GM10847 (cell line): Measurements from ENCODE around the gene THRB.

Experiments
- POLR2A ChIP-seq: IDR thresholded peaks from 2 replicates; pipeline ENCODE4 v1.6.1; 2011; ENCODE audit not compliant: insufficient read length; ENCODE audit errors: extremely low read depth

The THRB gene

GRCh38 chr3:24224666-24225384, 269.8 kb downstream of the THRB start:
- TF ChIP-seq POLR2A = no peak

GRCh38 chr3:24222165-24222805, 272.4 kb downstream of the THRB start:
- TF ChIP-seq POLR2A = no peak

GRCh38 chr3:24220859-24221657, 273.6 kb downstream of the THRB start:
- TF ChIP-seq POLR2A = no peak

GRCh38 chr3:24215502-24215901, 279.1 kb downstream of the THRB start:
- TF ChIP-seq POLR2A = no peak

- TF ChIP-seq POLR2A = no peak
These were observed 283.3 kb downstream of the THRB start for GRCh38 chr3:24211381-24211780.

- TF ChIP-seq POLR2A = no peak
These were observed 292.6 kb downstream of the THRB start for GRCh38 chr3:24202071-24202470.

GRCh38 chr3:24201301-24201700, 293.3 kb downstream of the THRB start:
- no peak for TF ChIP-seq POLR2A

- TF ChIP-seq POLR2A = no peak
These were observed 294.8 kb downstream of the THRB start for GRCh38 chr3:24199775-24200247.

GRCh38 chr3:24199300-24199699, 295.4 kb downstream of the THRB start:
- no peak for TF ChIP-seq POLR2A

GRCh38 chr3:24198728-24199127, 295.9 kb downstream of the THRB start:
- TF ChIP-seq POLR2A = no peak

GRCh38 chr3:24197809-24198208, 296.8 kb downstream of the THRB start:
- TF ChIP-seq POLR2A = no peak

GRCh38 chr3:24196526-24196925, 298.1 kb downstream of the THRB start:
- no peak for TF ChIP-seq POLR2A

GRCh38 chr3:24195504-24196230, 299.0 kb downstream of the THRB start:
- no peak for TF ChIP-seq POLR2A

GRCh38 chr3:24192469-24193056, 302.1 kb downstream of the THRB start:
- TF ChIP-seq POLR2A = no peak
